OCI-LY7 (cell line): ENCODE measurements around the gene THBD. TPM values are rescaled to one million over a fixed set of nuclear protein-coding genes. Genes with fewer than 3 reads are reported as not detected.

Source experiments
- BruUV-seq: library from RNA; stranded (reverse); fragments of 400-500 nt; replicated peaks from 2 replicates; lab custom pipeline; 2021; lab: Mats Ljungman, UMichigan
- CTCF ChIA-PET: fragments of 300-600 bp; sonication (Branson Sonifier 250); formaldehyde crosslinking; loops from one replicate; lab custom pipeline; 2022; ENCODE audit warnings: antibody characterized with exemption; ENCODE audit not compliant: unreplicated experiment; lab: Charles Lee
- POLR2A ChIA-PET: fragments of 300-600 bp; sonication (Branson Sonifier 250); formaldehyde crosslinking; loops from one replicate; lab custom pipeline; 2022; ENCODE audit warnings: antibody characterized with exemption; lab: Charles Lee
- DNase-seq: peaks from one replicate; pipeline ENCODE4 v3.0.0-alpha.2; 2015; ENCODE audit warnings: low spot score
- H2AFZ ChIP-seq: fragments of 200-600 bp; sonication (generic), shearing (Covaris generic); 2 replicates; pipeline ENCODE4 v1.6.1; 2014; ENCODE audit warnings: mild to moderate bottlenecking, antibody characterized with exemption, low read length, moderate library complexity
- H3K27ac ChIP-seq: fragments of 200-600 bp; sonication (generic); 2 replicates; pipeline ENCODE4 v1.5.1; 2014; ENCODE audit warnings: mixed run types, low read depth, mild to moderate bottlenecking, moderate library complexity, low read length, inconsistent platforms; ENCODE audit not compliant: poor library complexity, severe bottlenecking
- H3K36me3 ChIP-seq: fragments of 200-600 bp; sonication (generic); 2 replicates; pipeline ENCODE4 v1.6.1; 2014; ENCODE audit warnings: mild to moderate bottlenecking, antibody characterized with exemption, low read length, moderate library complexity, mixed read lengths; ENCODE audit not compliant: insufficient read depth
- H3K4me1 ChIP-seq: fragments of 200-600 bp; sonication (generic); 2 replicates; pipeline ENCODE4 v1.5.1; 2014; ENCODE audit warnings: mild to moderate bottlenecking, low read length; ENCODE audit not compliant: insufficient read depth, poor library complexity, severe bottlenecking
- H3K4me2 ChIP-seq: fragments of 200-600 bp; sonication (generic); 2 replicates; pipeline ENCODE4 v1.6.1; 2014; ENCODE audit warnings: mild to moderate bottlenecking, low read length
- H3K4me3 ChIP-seq: fragments of 200-600 bp; sonication (generic); 2 replicates; pipeline ENCODE4 v1.5.1; 2014; ENCODE audit warnings: mild to moderate bottlenecking, low read depth, low read length; ENCODE audit not compliant: poor library complexity, severe bottlenecking
- H3K79me2 ChIP-seq: fragments of 200-600 bp; sonication (generic); 2 replicates; pipeline ENCODE4 v1.6.1; 2016; ENCODE audit warnings: low read depth, mild to moderate bottlenecking, low read length, moderate library complexity, mixed read lengths; ENCODE audit not compliant: insufficient read depth
- H3K9me2 ChIP-seq: fragments of 200-600 bp; sonication (generic); 2 replicates; pipeline ENCODE4 v1.6.1; 2016; ENCODE audit warnings: mild to moderate bottlenecking, low read length, mixed read lengths; ENCODE audit not compliant: insufficient read depth
- H3K9me3 ChIP-seq: fragments of 200-600 bp; sonication (generic); 2 replicates; pipeline ENCODE4 v1.6.1; 2014; ENCODE audit warnings: mild to moderate bottlenecking, mixed run types, low read length, mixed read lengths
- H4K20me1 ChIP-seq: fragments of 200-600 bp; sonication (generic); 2 replicates; pipeline ENCODE4 v1.6.1; 2014; ENCODE audit warnings: mild to moderate bottlenecking, antibody characterized with exemption, low read length, moderate library complexity, mixed read lengths; ENCODE audit not compliant: insufficient read depth
- CTCF ChIP-seq: fragments of 200-600 bp; sonication (generic); conservative IDR thresholded peaks from 2 replicates; pipeline ENCODE4 v1.5.1; 2014; ENCODE audit warnings: mild to moderate bottlenecking, antibody characterized with exemption, low read length, moderate library complexity, mixed read lengths
- EZH2phosphoT487 ChIP-seq: fragments of 200-600 bp; sonication (generic); IDR thresholded peaks from 2 replicates; pipeline ENCODE4 v1.6.1; 2018; ENCODE audit warnings: low read depth, borderline replicate concordance, mild to moderate bottlenecking, mixed run types, antibody characterized with exemption, low read length, moderate library complexity, mixed read lengths
- intact Hi-C: fragments of 100-400 bp; cut with micrococcal nuclease; formaldehyde crosslinking; loops from one replicate; pipeline ENCODE4 v1.10.0; 2022; ENCODE audit not compliant: unreplicated experiment
- total RNA-seq, 2 experiments: library from RNA; depleted of rRNA in 1 of 2; stranded (reverse); fragments of >200 nt in 1 of 2; shearing (Covaris generic) in 1 of 2; gene quantifications; 2 replicates each; pipeline ENCODE4 v1.2.3, GENCODE V29; 2014 to 2022

THBD gene
- total RNA-seq, 2 experiments from 2014 or later: not detected

- H3K4me1 ChIP-seq: no peaks in the 10 kb centered on the region
- H3K4me3 ChIP-seq: no peak overlapping the region
- no TSS peak for BruUV-seq
- no peaks in the 10 kb centered on the region for H3K9me3 ChIP-seq
- ChIA-PET POLR2A (no interaction called here), CTCF (no interaction called here)
- intact Hi-C loops: no loop called here
- TF ChIP-seq CTCF (no peak), EZH2phosphoT487 (no peak)
- H3K9me2 ChIP-seq: no peaks in the 10 kb centered on the region
- H2AFZ ChIP-seq: no peak overlapping the region
- no peak overlapping the region for H3K27ac ChIP-seq
- no peaks in the 10 kb centered on the region for H3K36me3 ChIP-seq
- H3K79me2 ChIP-seq: no peaks in the 10 kb centered on the region
- H3K4me2 ChIP-seq: no peak overlapping the region
- no peak for DNase-seq
- H4K20me1 ChIP-seq: no peaks in the 10 kb centered on the region
Observed at GRCh38 chr20:23071996-23072395, 22.5 kb upstream of the THBD start.

- CTCF ChIA-PET: no interaction called here
- Histone ChIP-seq H2AFZ (no peak overlapping the region), H3K9me3 (no peaks in the 10 kb centered on the region), H3K27ac (no peak overlapping the region), H3K79me2 (no peaks in the 10 kb centered on the region), H3K4me1 (no peaks in the 10 kb centered on the region), H4K20me1 (no peaks in the 10 kb centered on the region), H3K4me2 (no peak overlapping the region), H3K9me2 (no peaks in the 10 kb centered on the region), H3K36me3 (no peaks in the 10 kb centered on the region), H3K4me3 (no peak overlapping the region)
- TF ChIP-seq CTCF (no peak), EZH2phosphoT487 (no peak)
- POLR2A ChIA-PET: no interaction called here
- intact Hi-C loops: no loop called here
- no TSS peak for BruUV-seq
- no peak for DNase-seq
Observed at GRCh38 chr20:23071398-23071797, 21.9 kb upstream of the THBD start.

- BruUV-seq: no TSS peak
- no peak for DNase-seq
- H3K9me3 ChIP-seq: no peaks in the 10 kb centered on the region
- intact Hi-C loops: no loop called here
- ChIA-PET POLR2A (no interaction called here), CTCF (interaction anchor here (0.5 kb wide), 1 partner anchor 1986 kb away, joined by 3 read pairs; no protein-coding TSS in a partner anchor)
- TF ChIP-seq EZH2phosphoT487 (no peak), CTCF (no peak)
- H2AFZ ChIP-seq: no peak overlapping the region
- no peak overlapping the region for H3K4me2 ChIP-seq
- H3K36me3 ChIP-seq: no peaks in the 10 kb centered on the region
- H3K27ac ChIP-seq: no peak overlapping the region
- no peaks in the 10 kb centered on the region for H3K9me2 ChIP-seq
- no peak overlapping the region for H3K4me3 ChIP-seq
- H3K4me1 ChIP-seq: no peaks in the 10 kb centered on the region
- no peaks in the 10 kb centered on the region for H3K79me2 ChIP-seq
- H4K20me1 ChIP-seq: no peaks in the 10 kb centered on the region
Observed at GRCh38 chr20:23069108-23069507, 19.6 kb upstream of the THBD start.
